GM19397 (cell line): Measurements from ENCODE around the gene FEM1B.

Source experiments
- ATAC-seq: cut with Tn5 transposase; IDR thresholded peaks from one replicate; pipeline ENCODE4 v1.9.1; 2021; ENCODE audit warnings: mild to moderate bottlenecking, moderate library complexity; ENCODE audit not compliant: unreplicated experiment

The FEM1B gene

GRCh38 chr15:68341760-68342725 lies 64.5 kb downstream of the FEM1B start:
- ATAC-seq, result no peak

DNA sequence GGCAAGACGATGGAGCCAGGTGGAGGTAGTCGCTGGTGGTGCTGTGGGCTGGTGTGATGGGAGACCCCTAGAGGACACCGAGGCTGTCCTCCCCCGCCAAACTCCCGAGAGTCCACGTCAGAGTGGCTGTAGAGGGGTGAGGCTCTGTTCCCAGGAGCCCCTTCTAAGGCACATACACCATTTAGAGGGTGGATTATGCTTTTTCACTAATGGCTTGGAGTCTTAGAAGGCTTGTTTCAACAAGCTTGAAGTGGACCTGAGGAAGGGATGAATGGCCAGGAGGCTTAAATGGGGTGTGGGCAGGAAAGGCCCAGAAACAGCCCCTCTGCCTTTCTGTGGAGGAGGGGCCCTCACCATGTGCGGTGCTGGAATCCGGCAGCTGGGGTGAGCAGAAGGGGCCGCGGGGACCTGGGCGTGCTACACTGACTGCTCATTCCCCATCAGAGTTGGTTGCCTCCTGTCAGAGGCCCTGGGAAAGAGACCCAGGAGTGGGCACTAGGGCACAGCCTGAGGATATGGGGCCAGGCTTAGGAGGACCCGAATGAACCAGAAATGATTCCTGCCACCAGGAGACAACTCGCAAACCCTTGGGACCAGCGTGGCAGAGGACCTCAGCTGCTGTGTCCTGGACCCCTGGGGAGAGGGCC lies 66.2 kb downstream of the FEM1B start:
- no peak for ATAC-seq

DNA sequence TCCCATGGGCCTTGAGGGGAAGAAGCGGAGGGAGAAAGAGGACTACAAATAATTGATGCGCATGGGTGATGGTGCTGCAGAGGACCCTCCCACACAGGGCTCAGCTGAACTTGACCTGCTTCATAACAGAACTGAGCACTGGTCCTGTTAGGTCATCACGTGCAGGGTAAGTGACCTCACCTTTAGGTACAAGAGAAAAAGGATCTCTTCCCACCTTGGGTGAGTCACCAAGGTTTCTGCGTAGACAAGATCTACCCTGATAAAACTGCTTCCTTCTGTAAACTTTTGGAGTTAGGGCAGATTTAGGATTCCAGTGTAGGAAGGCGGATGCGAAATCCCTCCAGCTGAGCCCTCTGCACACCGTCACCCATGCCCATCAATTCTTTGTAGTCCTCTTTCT lies 67.1 kb downstream of the FEM1B start:
- ATAC-seq, result no peak
